Esophagus muscularis mucosa (tissue), 4 donors: ENCODE data around the gene RPLP2. TPM values are rescaled to one million over a fixed set of nuclear protein-coding genes. Genes with fewer than 3 reads are reported as not detected.

Source experiments
- DNase-seq: peaks from one replicate; pipeline ENCODE4 v3.0.0-alpha.2; 2017; ENCODE audit errors: extremely low spot score
- H3K27ac ChIP-seq, 4 donors: fragments of 200-600 bp; sonication (generic); replicated peaks in 1 of 4; 1 replicate in 3 of 4; 2 replicates in 1 of 4; pipeline ENCODE4 v1.5.1; 2016 to 2019; ENCODE audit warnings: mild to moderate bottlenecking in 1 of 4
- H3K27me3 ChIP-seq, 4 donors: fragments of 200-600 bp; sonication (generic); one replicate each; pipeline versions ENCODE4 v1.5.1 to v1.6.0; 2016 to 2019
- H3K36me3 ChIP-seq, 4 donors: fragments of 200-600 bp; sonication (generic); one replicate each; pipeline ENCODE4 v1.5.1; 2016 to 2019
- H3K4me1 ChIP-seq, 4 donors: fragments of 200-600 bp; sonication (generic); one replicate each; pipeline ENCODE4 v1.5.1; 2016 to 2019
- H3K4me3 ChIP-seq, 4 donors: fragments of 200-600 bp; sonication (generic); 1 replicate in 2 of 4; 2 replicates in 2 of 4; pipeline ENCODE4 v1.5.1; 2016 to 2019; ENCODE audit warnings: mild to moderate bottlenecking in 4 of 4, moderate library complexity in 1 of 4
- H3K9me3 ChIP-seq, 4 donors: fragments of 200-600 bp; sonication (generic); 1 replicate in 3 of 4; 2 replicates in 1 of 4; pipeline ENCODE4 v1.5.1; 2016 to 2019
- CTCF ChIP-seq, 3 experiments: fragments of 200-600 bp in 2 of 3; fragments of 450-650 bp in 1 of 3; sonication (generic) in 2 of 3; IDR thresholded peaks; one replicate each; pipeline ENCODE4 v1.5.1; 2017 to 2019; ENCODE audit warnings: antibody characterized with exemption in 3 of 3, mild to moderate bottlenecking in 2 of 3, moderate library complexity in 1 of 3
- EP300 ChIP-seq: sonication (generic); formaldehyde crosslinking; IDR thresholded peaks from one replicate; pipeline ENCODE4 v1.6.1; 2017; ENCODE audit warnings: antibody characterized with exemption
- POLR2A ChIP-seq: fragments of 450-650 bp; IDR thresholded peaks from one replicate; pipeline ENCODE4 v1.6.1; 2017; ENCODE audit warnings: antibody characterized with exemption, moderate library complexity, mild to moderate bottlenecking, low read depth
- POLR2AphosphoS5 ChIP-seq, 2 donors: sonication (generic); formaldehyde crosslinking; IDR thresholded peaks; one replicate each; pipeline ENCODE4 v1.6.1; 2017; ENCODE audit warnings: antibody characterized with exemption in 2 of 2
- WGBS: methylation state at CpG from one replicate; pipeline ENCODE4 v1.1.5; 2018; 5-methylcytosine and 5-hydroxymethylcytosine counted together
- intact Hi-C: fragments of 100-400 bp; cut with DNase I; formaldehyde crosslinking; loops from one replicate; pipeline ENCODE4 v1.15.1; 2023
- total RNA-seq, 4 donors: library from RNA; depleted of rRNA; stranded (reverse); fragments of >200 nt; gene quantifications; one replicate each; pipeline versions ENCODE4 v1.1.0 to v1.2.1, GENCODE V29; 2016

RPLP2 gene
- total RNA-seq, 4 donors from 2014 or later: 318 to 813 (median 686) TPM

- Histone ChIP-seq H3K4me3 (no peak overlapping the region), H3K9me3 (no peaks in the 10 kb centered on the region), H3K4me1 (peaks cover 23 to 48% (median 35%) of the 10 kb centered on the region in 4 donors), H3K27me3 (peaks cover 0 to 42% (median 12%) of the 10 kb centered on the region in 4 donors), H3K36me3 (peaks cover 0 to 28% (median 25%) of the 10 kb centered on the region in 4 donors), H3K27ac (no peak overlapping the region)
- intact Hi-C loops: no loop called here
- TF ChIP-seq POLR2AphosphoS5 (IDR thresholded peaks at IDR 0.05): no peak
- 87% methylated on average over 23 of the region's 49 CpGs for WGBS
- no peak for DNase-seq
Measured at GRCh38 chr11:791658-792534, 17.9 kb upstream of the RPLP2 start.

GRCh38 chr11:792535-792821, 17.3 kb upstream of the RPLP2 start:
- Histone ChIP-seq H3K27ac (no peak overlapping the region), H3K4me3 (no peak overlapping the region), H3K36me3 (peaks cover 0 to 28% (median 25%) of the 10 kb centered on the region in 4 donors), H3K4me1 (peaks cover 28 to 54% (median 41%) of the 10 kb centered on the region in 4 donors), H3K9me3 (no peaks in the 10 kb centered on the region), H3K27me3 (peaks cover 0 to 42% (median 12%) of the 10 kb centered on the region in 4 donors)
- no peak for DNase-seq
- 90% methylated on average over 5 of the region's 15 CpGs for WGBS
- intact Hi-C loops: no loop called here
- no peak for TF ChIP-seq POLR2A
- no peak for TF ChIP-seq POLR2AphosphoS5 (IDR thresholded peaks at IDR 0.05)
- TF ChIP-seq EP300: no peak
- no peak for TF ChIP-seq CTCF (IDR thresholded peaks at IDR 0.05)

GRCh38 chr11:792873-793272, 16.9 kb upstream of the RPLP2 start:
- H3K4me3 ChIP-seq: no peak overlapping the region
- TF ChIP-seq CTCF (IDR thresholded peaks at IDR 0.05) (no peak), POLR2AphosphoS5 (IDR thresholded peaks at IDR 0.05) (no peak), POLR2A (no peak), EP300 (no peak)
- WGBS: 92% methylated on average over 12 of the region's 13 CpGs
- H3K27me3 ChIP-seq: peaks cover 0 to 38% (median 12%) of the 10 kb centered on the region in 4 donors
- peaks cover 0 to 28% (median 25%) of the 10 kb centered on the region in 4 donors for H3K36me3 ChIP-seq
- H3K9me3 ChIP-seq: no peaks in the 10 kb centered on the region
- H3K4me1 ChIP-seq: peaks cover 28 to 58% (median 44%) of the 10 kb centered on the region in 4 donors
- H3K27ac ChIP-seq: no peak overlapping the region
- DNase-seq: no peak
- intact Hi-C loops: no loop called here

- 100% methylated on average over 3 of the region's 7 CpGs for WGBS
- Histone ChIP-seq H3K9me3 (no peaks in the 10 kb centered on the region), H3K4me3 (no peak overlapping the region), H3K27ac (no peak overlapping the region), H3K27me3 (peaks cover 0 to 31% (median 11%) of the 10 kb centered on the region in 4 donors), H3K36me3 (peaks cover 0 to 28% (median 25%) of the 10 kb centered on the region in 4 donors), H3K4me1 (peaks cover 32 to 63% (median 48%) of the 10 kb centered on the region in 4 donors)
- no peak for TF ChIP-seq POLR2A
- TF ChIP-seq CTCF (IDR thresholded peaks at IDR 0.05): no peak
- no peak for TF ChIP-seq EP300
- DNase-seq: no peak
- intact Hi-C loops: no loop called here
Measured at GRCh38 chr11:793556-793955, 16.2 kb upstream of the RPLP2 start.

- Histone ChIP-seq H3K27ac (no peak overlapping the region), H3K27me3 (peaks cover 0 to 25% (median 8%) of the 10 kb centered on the region in 4 donors), H3K36me3 (peaks cover 2 to 32% (median 27%) of the 10 kb centered on the region in 4 donors), H3K9me3 (no peaks in the 10 kb centered on the region), H3K4me3 (no peak overlapping the region), H3K4me1 (peaks cover 32 to 60% (median 48%) of the 10 kb centered on the region in 4 donors)
- DNase-seq: no peak
- 81% methylated on average over 20 of the region's 31 CpGs for WGBS
- intact Hi-C loops: no loop called here
- TF ChIP-seq CTCF (IDR thresholded peaks at IDR 0.05): no peak
- no peak for TF ChIP-seq EP300
Measured at GRCh38 chr11:794013-794765, 15.6 kb upstream of the RPLP2 start.
